Measurements from ENCODE around the gene ATXN7L3. TPM values are rescaled to one million over a fixed set of nuclear protein-coding genes. Genes with fewer than 3 reads are reported as not detected.
"Not testable (repeated sequence)": the region's sequence is repeated elsewhere in the genome, so short reads cannot be mapped to it uniquely, and the experiment has no call there.

Gene ATXN7L3
- total RNA-seq, 4 donors from 2014 or later, result 4.6 to 98.4 (median 36.2) TPM

- no peak overlapping the region for H3K27ac ChIP-seq
- DNase-seq, result no peak
- intact Hi-C loops (cut with DNase I; ENCODE audit: low total_unique reads), result no loop called here
- no peaks in the 10 kb centered on the region for H3K27me3 ChIP-seq
- no peaks in the 10 kb centered on the region for H3K4me1 ChIP-seq
- no peaks in the 10 kb centered on the region for H3K36me3 ChIP-seq
- H3K4me3 ChIP-seq, result no peak overlapping the region
- TF ChIP-seq POLR2A (IDR thresholded peaks at IDR 0.05), result no peak
- TF ChIP-seq CTCF (IDR thresholded peaks at IDR 0.05), result no peak
- H3K9me3 ChIP-seq, result no peaks in the 10 kb centered on the region
Measured at GRCh38 chr17:44146375-44147346, 53.0 kb downstream of the ATXN7L3 start.

DNA sequence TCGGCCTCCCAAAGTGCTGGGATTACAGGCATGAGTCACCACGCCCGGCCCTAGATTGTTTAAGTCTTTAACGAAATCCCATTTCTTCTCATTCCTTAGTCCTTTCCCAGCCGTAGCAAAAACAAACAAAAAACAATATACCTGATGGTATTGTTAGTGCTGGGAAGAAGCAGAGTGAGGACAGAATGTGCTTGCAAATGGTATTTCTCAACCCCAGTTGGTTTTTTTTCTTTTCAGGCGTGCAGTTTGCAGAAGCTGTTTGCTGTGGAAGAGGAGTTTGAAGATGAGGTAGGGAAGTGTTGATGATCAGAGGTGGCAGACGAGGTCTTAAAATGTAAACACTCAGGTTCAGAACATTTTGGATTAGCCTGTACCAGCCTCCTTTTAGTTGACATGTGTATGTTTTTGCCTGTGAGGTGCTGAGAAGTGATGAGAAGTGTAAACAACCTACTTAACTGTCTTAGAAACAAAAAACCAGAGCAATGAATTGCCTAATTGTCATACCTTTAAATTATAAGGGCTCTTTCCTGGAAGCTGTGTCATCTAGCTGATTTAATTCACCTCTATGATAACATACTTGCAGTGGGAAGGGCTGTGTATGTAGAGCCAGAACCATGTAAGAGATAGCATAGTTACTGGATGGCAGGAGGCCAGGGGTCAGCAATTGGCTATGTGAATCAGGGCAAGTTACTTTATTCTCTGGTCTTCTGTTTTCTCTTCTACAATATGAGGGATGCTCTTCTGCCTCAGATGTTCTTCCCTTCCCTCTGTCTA, 54.5 kb downstream of the ATXN7L3 start:
- no peak for DNase-seq
- no peaks in the 10 kb centered on the region for H3K36me3 ChIP-seq
- no peak overlapping the region for H3K4me3 ChIP-seq
- no peaks in the 10 kb centered on the region for H3K27me3 ChIP-seq
- no peaks in the 10 kb centered on the region for H3K9me3 ChIP-seq
- no peaks in the 10 kb centered on the region for H3K4me1 ChIP-seq
- intact Hi-C loops (cut with DNase I; ENCODE audit: low total_unique reads), result no loop called here
- no peak for TF ChIP-seq POLR2A (IDR thresholded peaks at IDR 0.05)
- no peak for TF ChIP-seq CTCF (IDR thresholded peaks at IDR 0.05)
- H3K27ac ChIP-seq, result no peak overlapping the region

DNA sequence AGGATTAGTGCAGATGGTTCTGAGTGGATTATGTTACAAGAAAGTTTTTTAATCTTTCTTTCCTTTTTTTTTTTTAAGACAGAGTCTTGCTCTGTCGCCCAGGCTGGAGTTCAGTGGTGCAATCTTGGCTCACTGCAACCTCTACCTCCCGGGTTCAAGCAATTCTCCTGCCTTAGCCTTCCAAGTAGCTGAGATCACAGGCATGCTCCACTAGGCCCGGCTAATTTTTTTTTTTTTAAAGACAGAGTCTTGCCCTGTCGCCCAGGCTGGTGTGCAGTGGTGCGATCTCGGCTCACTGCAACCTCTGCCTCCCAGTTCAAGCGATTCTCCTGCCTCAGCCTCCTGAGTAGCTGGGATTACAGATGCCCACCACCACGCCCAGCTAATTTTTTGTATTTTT, 55.8 kb downstream of the ATXN7L3 start:
- H3K27me3 ChIP-seq; intact Hi-C loops (cut with DNase I; ENCODE audit: low total_unique reads); H3K4me1 ChIP-seq; H3K9me3 ChIP-seq; H3K27ac ChIP-seq; H3K4me3 ChIP-seq; H3K36me3 ChIP-seq; DNase-seq: not testable (repeated sequence)

Small RNA genes within 50 kb of the gene (microRNA-seq; reads per million reads assigned to microRNA genes)
- not detected for gene MIR6782 (ENCODE audit: borderline microRNAs expressed, borderline replicate concordance)

Small RNA genes within 50 kb of the gene (small RNA-seq; reads per million reads assigned to genes)
- gene MIR6782, result not detected

Other genes starting within 250 kb of the ATXN7L3 start
- gene PYY, start 245.9 kb downstream of the ATXN7L3 start, total RNA-seq, result not detected
- 1 to 10 TPM; 1.3 to 9.7 (median 2.6) TPM for gene NAGS, start 195.3 kb downstream of the ATXN7L3 start, total RNA-seq
- 10 to 100 TPM in 3 of 4 donors, 1 to 10 TPM in 1; 1.5 to 76.1 (median 49.8) TPM for gene TMEM101, start 184.9 kb downstream of the ATXN7L3 start, total RNA-seq
- 10 to 100 TPM; 24.5 to 49.8 (median 37.1) TPM for gene LSM12, start 133.2 kb downstream of the ATXN7L3 start, total RNA-seq
- 10 to 100 TPM; 12.4 to 66.3 (median 33.8) TPM for gene G6PC3, start 129.1 kb downstream of the ATXN7L3 start, total RNA-seq
- 10 to 100 TPM; 35.9 to 74.1 (median 58.0) TPM for gene HDAC5, start 76.2 kb downstream of the ATXN7L3 start, total RNA-seq
- gene HROB, start 58.0 kb downstream of the ATXN7L3 start, total RNA-seq, result 1 to 10 TPM in 2 of 4 donors, not detected in 2; 1.6 to 2.4 TPM
- 1 to 10 TPM in 2 of 4 donors, under 1 TPM in 1, not detected in 1; 0.14 to 2.3 (median 1.3) TPM for gene ASB16, start 29.2 kb downstream of the ATXN7L3 start, total RNA-seq
- 10 to 100 TPM in 3 of 4 donors, 1 to 10 TPM in 1; 7.4 to 41.8 (median 32.6) TPM for gene TMUB2, start 12.9 kb downstream of the ATXN7L3 start, total RNA-seq
- gene UBTF, start 19.8 kb upstream of the ATXN7L3 start, total RNA-seq, result 100 to 1,000 TPM in 1 of 4 donors, 10 to 100 TPM in 3; 17.4 to 124 (median 72.9) TPM
- 1 to 10 TPM in 1 of 4 donors, not detected in 3; 8.4 TPM for gene SLC4A1, start 68.3 kb upstream of the ATXN7L3 start, total RNA-seq
- under 1 TPM in 1 of 4 donors, not detected in 3; 0.69 TPM for gene RUNDC3A, start 108.7 kb upstream of the ATXN7L3 start, total RNA-seq
- 10 to 100 TPM; 41.9 to 77.6 (median 50.7) TPM for gene SLC25A39, start 124.9 kb upstream of the ATXN7L3 start, total RNA-seq
- gene GRN, start 145.4 kb upstream of the ATXN7L3 start, total RNA-seq, result 100 to 1,000 TPM; 101 to 178 (median 120) TPM
- 10 to 100 TPM in 3 of 4 donors, under 1 TPM in 1; 0.77 to 32.1 (median 14.2) TPM for gene FAM171A2, start 164.0 kb upstream of the ATXN7L3 start, total RNA-seq
- gene ITGA2B, start 189.8 kb upstream of the ATXN7L3 start, total RNA-seq, result 1 to 10 TPM in 2 of 4 donors, not detected in 2; 7.4 to 7.7 TPM

All from uterus (tissue), 4 donors.